Measurements from ENCODE around the gene EPS8L1. TPM values are rescaled to one million over a fixed set of nuclear protein-coding genes. Genes with fewer than 3 reads are reported as not detected.

Gene EPS8L1
- polyA plus RNA-seq, 1 of the 3 experiments (the other 2 are of a cell fraction), result 12.9 TPM

DNA sequence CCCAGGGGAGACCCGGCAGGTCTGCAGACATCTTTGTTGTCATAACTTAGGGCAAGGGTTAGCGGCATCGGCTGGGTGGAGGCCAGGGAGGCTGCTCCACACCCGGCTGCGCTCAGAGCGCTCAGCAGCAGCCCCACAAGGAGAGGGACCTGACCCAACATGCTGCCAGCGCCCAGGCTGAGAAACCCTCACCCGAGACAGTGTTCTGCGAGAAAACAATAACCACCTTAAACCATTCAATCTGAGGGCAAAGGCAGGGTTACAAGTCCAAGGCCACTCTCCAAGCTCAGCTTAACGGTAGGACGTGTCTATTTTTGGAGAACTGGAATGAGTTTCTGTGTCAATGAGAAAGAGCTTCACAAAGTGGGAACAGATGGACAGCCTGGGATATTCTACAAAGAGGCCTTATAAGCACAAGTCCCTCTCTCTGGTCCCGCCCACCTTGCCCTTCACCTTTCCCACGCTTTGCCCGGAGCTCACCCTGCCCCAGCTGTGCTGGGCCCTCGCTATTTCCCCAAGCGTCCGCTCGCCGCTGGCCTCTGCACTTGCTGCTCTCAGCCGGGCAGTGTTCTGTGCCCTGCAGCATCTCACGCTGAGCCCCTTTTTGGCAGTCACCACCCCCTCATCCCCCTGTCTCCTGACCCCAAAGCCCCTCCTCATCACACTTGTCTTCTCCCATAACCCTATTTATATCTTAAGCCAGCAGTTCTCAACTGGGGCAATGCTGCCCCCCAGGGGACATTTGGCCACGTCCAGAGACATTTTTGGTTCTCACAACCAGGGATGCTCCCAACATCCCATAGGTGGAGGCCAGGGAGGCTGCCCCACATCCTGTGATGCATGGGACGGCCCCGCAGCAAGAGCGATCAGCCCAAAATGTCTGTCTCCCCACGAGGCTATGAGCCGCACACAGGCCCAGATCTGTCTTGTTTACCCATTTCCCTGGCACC, 24.2 kb downstream of the EPS8L1 start:
- H3K79me2 ChIP-seq (ENCODE audit: insufficient read depth), result peaks cover 19% of the 10 kb centered on the region
- H2AFZ ChIP-seq (ENCODE audit: low read depth), result no peak overlapping the region
- no peak overlapping the region for H3K27ac ChIP-seq (ENCODE audit: low read depth in 2 of 2, low read length in 1 of 2)
- ChIA-PET CTCF (interaction anchor here (1.1 to 2.9 kb wide), 3 partner anchors 11 to 353 kb away, joined by 3 to 14 read pairs (median 5); no protein-coding TSS in a partner anchor), POLR2A (no interaction called here)
- no peaks in the 10 kb centered on the region for H3K27me3 ChIP-seq (ENCODE audit: insufficient read depth)
- H3F3A ChIP-seq (replicated peaks; ENCODE audit: insufficient read depth), result no peaks in the 10 kb centered on the region
- H4K20me1 ChIP-seq (ENCODE audit: insufficient read depth), result 0 out of 2 replicates have a peak, but pooled peaks cover 4% of the 10 kb centered on the region
- H3K4me2 ChIP-seq, result no peak overlapping the region
- H3K9ac ChIP-seq, result no peak overlapping the region
- no peaks in the 10 kb centered on the region for H3K9me3 ChIP-seq
- H3K4me1 ChIP-seq (ENCODE audit: control insufficient read depth in 1 of 2, insufficient read depth in 2 of 2, low read depth in 1 of 2, low read length in 1 of 2), result no peaks in the 10 kb centered on the region
- WGBS (ENCODE audit: low lambda C conversion rate), result 87% methylated on average over 23 of the region's 27 CpGs
- no peak for DNase-seq
- H3K36me3 ChIP-seq (replicated peaks in 1 of 2; ENCODE audit: control insufficient read depth in 1 of 2, insufficient read depth in 2 of 2, low read length in 1 of 2), result peaks cover 18 to 37% of the 10 kb centered on the region in 2 experiments
- TF ChIP-seq, protein P1, sequence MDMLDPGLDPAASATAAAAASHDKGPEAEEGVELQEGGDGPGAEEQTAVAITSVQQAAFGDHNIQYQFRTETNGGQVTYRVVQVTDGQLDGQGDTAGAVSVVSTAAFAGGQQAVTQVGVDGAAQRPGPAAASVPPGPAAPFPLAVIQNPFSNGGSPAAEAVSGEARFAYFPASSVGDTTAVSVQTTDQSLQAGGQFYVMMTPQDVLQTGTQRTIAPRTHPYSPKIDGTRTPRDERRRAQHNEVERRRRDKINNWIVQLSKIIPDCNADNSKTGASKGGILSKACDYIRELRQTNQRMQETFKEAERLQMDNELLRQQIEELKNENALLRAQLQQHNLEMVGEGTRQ (IDR thresholded peaks at IDR 0.05; ENCODE audit: borderline replicate concordance, low read depth, low read length), result no peak
- TF ChIP-seq PBX3 (IDR thresholded peaks at IDR 0.05), result no peak
- TF ChIP-seq TAF1 (IDR thresholded peaks at IDR 0.05; ENCODE audit: borderline replicate concordance, low read depth, low read length), result no peak
- TF ChIP-seq FOSL2 (IDR thresholded peaks at IDR 0.05; ENCODE audit: borderline replicate concordance, low read depth), result no peak
- no peak for TF ChIP-seq JUND (IDR thresholded peaks at IDR 0.05)
- peak; percentile 28; the same call in 1 of the 2 replicates for TF ChIP-seq RAD21 (IDR thresholded peaks at IDR 0.05; ENCODE audit: low read length)
- no peak for TF ChIP-seq TEAD4 (IDR thresholded peaks at IDR 0.05; ENCODE audit: borderline replicate concordance, insufficient read depth)
- peak; percentile 32 for TF ChIP-seq CTCF (IDR thresholded peaks at IDR 0.05)
- TF ChIP-seq TCF12 (IDR thresholded peaks at IDR 0.05), result no peak
- no peak overlapping the region for H3K4me3 ChIP-seq (ENCODE audit: low read depth in 2 of 2, low read length in 1 of 2)
- no peaks in the 10 kb centered on the region for H3K9me2 ChIP-seq

DNA sequence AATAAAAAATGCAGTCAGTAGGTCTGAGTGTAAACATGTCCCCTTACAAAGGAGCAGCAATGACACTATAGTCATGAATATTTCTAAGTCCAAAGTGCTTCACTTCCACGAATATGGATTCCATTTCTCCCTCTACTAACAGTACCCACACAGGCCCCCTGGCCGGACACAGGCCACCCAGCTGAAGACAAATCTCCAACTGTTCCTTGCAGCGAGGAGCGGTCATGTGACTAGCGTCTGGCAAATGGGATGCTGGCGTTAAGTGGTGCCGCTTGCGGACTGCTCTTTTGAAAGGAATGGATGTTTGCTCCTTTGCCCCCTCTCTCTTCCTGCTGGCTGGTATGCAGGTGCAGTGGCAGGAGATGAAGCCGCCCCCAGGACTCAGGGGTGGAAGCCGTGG, 25.6 kb downstream of the EPS8L1 start:
- Histone ChIP-seq H3K27me3 (ENCODE audit: insufficient read depth) (no peaks in the 10 kb centered on the region), H3K9ac (no peak overlapping the region), H3K36me3 (replicated peaks in 1 of 2; ENCODE audit: control insufficient read depth in 1 of 2, insufficient read depth in 2 of 2, low read length in 1 of 2) (peaks cover 23 to 30% of the 10 kb centered on the region in 2 experiments), H3F3A (replicated peaks; ENCODE audit: insufficient read depth) (no peaks in the 10 kb centered on the region), H3K4me1 (ENCODE audit: control insufficient read depth in 1 of 2, insufficient read depth in 2 of 2, low read depth in 1 of 2, low read length in 1 of 2) (no peaks in the 10 kb centered on the region), H3K79me2 (ENCODE audit: insufficient read depth) (peaks cover 29% of the 10 kb centered on the region), H3K27ac (ENCODE audit: low read depth in 2 of 2, low read length in 1 of 2) (no peak overlapping the region; a peak in 1 of 4 replicates), H3K9me3 (no peaks in the 10 kb centered on the region), H3K9me2 (no peaks in the 10 kb centered on the region), H4K20me1 (ENCODE audit: insufficient read depth) (0 out of 2 replicates have a peak, but pooled peaks cover 6% of the 10 kb centered on the region), H3K4me2 (no peak overlapping the region), H2AFZ (ENCODE audit: low read depth) (no peak overlapping the region), H3K4me3 (ENCODE audit: low read depth in 2 of 2, low read length in 1 of 2) (no peak overlapping the region)
- TF ChIP-seq CHD2 (IDR thresholded peaks at IDR 0.05; ENCODE audit: low read length, partially characterized antibody), result no peak
- 84% methylated on average over 10 of the region's 10 CpGs for WGBS (ENCODE audit: low lambda C conversion rate)
- no peak for DNase-seq
- ChIA-PET POLR2A (no interaction called here), CTCF (interaction anchor here (2.9 kb wide), 1 partner anchor 13 kb away, joined by 14 read pairs; no protein-coding TSS in a partner anchor)
